Breast epithelium (tissue), 3 donors: Measurements from ENCODE around the gene LPAR5.
A peak's percentile ranks its signal among the peaks of the same experiment; 100 is the strongest.

Experiments
- POLR2A ChIP-seq: fragments of 450-650 bp; IDR thresholded peaks from one replicate; pipeline ENCODE4 v1.6.1; 2016; ENCODE audit warnings: antibody characterized with exemption, mild to moderate bottlenecking, moderate library complexity
- POLR2AphosphoS5 ChIP-seq, 3 donors: sonication (generic); formaldehyde crosslinking; IDR thresholded peaks; one replicate each; pipeline ENCODE4 v1.6.1; 2017; ENCODE audit warnings: antibody characterized with exemption in 3 of 3
- TF ChIP-seq, protein P1 (sequence below), 3 donors: fragments of 450-650 bp; IDR thresholded peaks; one replicate each; pipeline ENCODE4 v1.5.1; 2016 to 2017; ENCODE audit warnings: antibody characterized with exemption in 3 of 3, mild to moderate bottlenecking in 3 of 3, moderate library complexity in 3 of 3

DNA sequence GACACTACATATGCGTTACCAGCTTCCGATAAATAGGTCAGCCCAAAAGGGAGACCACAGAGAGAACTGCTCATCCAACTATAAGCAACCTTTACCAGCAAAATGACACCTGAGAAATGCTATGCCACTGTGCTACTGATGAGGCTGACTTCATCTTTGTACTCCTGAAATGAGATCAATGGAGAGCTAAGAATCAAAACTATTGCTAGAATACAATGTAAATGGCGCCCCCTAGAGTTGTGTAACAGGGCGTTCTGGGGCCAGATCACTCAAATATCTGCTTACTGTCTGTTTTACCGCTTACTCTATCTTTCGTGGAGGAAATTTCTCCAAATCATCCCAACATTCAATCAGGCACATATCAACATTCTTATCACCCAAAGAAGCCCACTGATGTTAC lies 48.9 kb upstream of the LPAR5 start:
- TF ChIP-seq, protein P1, sequence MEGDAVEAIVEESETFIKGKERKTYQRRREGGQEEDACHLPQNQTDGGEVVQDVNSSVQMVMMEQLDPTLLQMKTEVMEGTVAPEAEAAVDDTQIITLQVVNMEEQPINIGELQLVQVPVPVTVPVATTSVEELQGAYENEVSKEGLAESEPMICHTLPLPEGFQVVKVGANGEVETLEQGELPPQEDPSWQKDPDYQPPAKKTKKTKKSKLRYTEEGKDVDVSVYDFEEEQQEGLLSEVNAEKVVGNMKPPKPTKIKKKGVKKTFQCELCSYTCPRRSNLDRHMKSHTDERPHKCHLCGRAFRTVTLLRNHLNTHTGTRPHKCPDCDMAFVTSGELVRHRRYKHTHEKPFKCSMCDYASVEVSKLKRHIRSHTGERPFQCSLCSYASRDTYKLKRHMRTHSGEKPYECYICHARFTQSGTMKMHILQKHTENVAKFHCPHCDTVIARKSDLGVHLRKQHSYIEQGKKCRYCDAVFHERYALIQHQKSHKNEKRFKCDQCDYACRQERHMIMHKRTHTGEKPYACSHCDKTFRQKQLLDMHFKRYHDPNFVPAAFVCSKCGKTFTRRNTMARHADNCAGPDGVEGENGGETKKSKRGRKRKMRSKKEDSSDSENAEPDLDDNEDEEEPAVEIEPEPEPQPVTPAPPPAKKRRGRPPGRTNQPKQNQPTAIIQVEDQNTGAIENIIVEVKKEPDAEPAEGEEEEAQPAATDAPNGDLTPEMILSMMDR (IDR thresholded peaks at IDR 0.05) = peak in 2 of 3 donors; percentile 13 to 18
- no peak for TF ChIP-seq POLR2A
- no peak for TF ChIP-seq POLR2AphosphoS5 (IDR thresholded peaks at IDR 0.05)
